Activated CD8-positive, alpha-beta memory T cell treated with anti-CD3 and anti-CD28 coated beads for 4 hours (primary cell): Measurements from ENCODE around the gene SBF2.
"Not testable (repeated sequence)": the region's sequence is repeated elsewhere in the genome, so short reads cannot be mapped to it uniquely, and the experiment has no call there.

Experiments
- DNase-seq, 2 donors: peaks; one replicate each; pipeline ENCODE4 v3.0.0-alpha.2; 2020; ENCODE audit warnings: low read depth in 2 of 2

The SBF2 gene

GRCh38 chr11:9900253-9900652 lies 393.8 kb downstream of the SBF2 start:
- DNase-seq = not testable (repeated sequence)

GRCh38 chr11:9899676-9900075 lies 394.3 kb downstream of the SBF2 start:
- no peak for DNase-seq

GRCh38 chr11:9896902-9897301 lies 397.1 kb downstream of the SBF2 start:
- DNase-seq = no peak

- no peak for DNase-seq
These were observed 399.0 kb downstream of the SBF2 start for GRCh38 chr11:9895006-9895405.

- DNase-seq = no peak
These were observed 400.5 kb downstream of the SBF2 start for GRCh38 chr11:9893474-9893873.

- no peak for DNase-seq
These were observed 405.1 kb downstream of the SBF2 start for GRCh38 chr11:9888938-9889337.

GRCh38 chr11:9887472-9887871 lies 406.5 kb downstream of the SBF2 start:
- DNase-seq = no peak

- no peak for DNase-seq
These were observed 407.4 kb downstream of the SBF2 start for GRCh38 chr11:9886595-9886994.

- no peak for DNase-seq
These were observed 409.4 kb downstream of the SBF2 start for GRCh38 chr11:9884601-9885000.

- no peak for DNase-seq
These were observed 413.4 kb downstream of the SBF2 start for GRCh38 chr11:9880657-9881056.

- DNase-seq = no peak
These were observed 415.1 kb downstream of the SBF2 start for GRCh38 chr11:9878936-9879335.

GRCh38 chr11:9876331-9876730 lies 417.7 kb downstream of the SBF2 start:
- DNase-seq = no peak

GRCh38 chr11:9875862-9876261 lies 418.2 kb downstream of the SBF2 start:
- no peak for DNase-seq

GRCh38 chr11:9875399-9875798 lies 418.6 kb downstream of the SBF2 start:
- no peak for DNase-seq

- no peak for DNase-seq
These were observed 419.6 kb downstream of the SBF2 start for GRCh38 chr11:9874466-9874865.

- DNase-seq = no peak
These were observed 425.4 kb downstream of the SBF2 start for GRCh38 chr11:9868641-9869040.

- no peak for DNase-seq
These were observed 431.0 kb downstream of the SBF2 start for GRCh38 chr11:9862981-9863380.

- peak in 1 of 2 donors; percentile 6 for DNase-seq
These were observed 431.9 kb downstream of the SBF2 start for GRCh38 chr11:9861860-9862725.

GRCh38 chr11:9859554-9860305 lies 434.3 kb downstream of the SBF2 start:
- DNase-seq = no peak

- no peak for DNase-seq
These were observed 435.2 kb downstream of the SBF2 start for GRCh38 chr11:9858822-9859221.

- no peak for DNase-seq
These were observed 435.8 kb downstream of the SBF2 start for GRCh38 chr11:9858218-9858617.

GRCh38 chr11:9855579-9856287 lies 438.3 kb downstream of the SBF2 start:
- no peak for DNase-seq
